Cerebellar cortex (tissue), 1 donor: ENCODE results near the gene CMKLR1.

Experiments
- DNase-seq: peaks from one replicate; pipeline ENCODE4 v3.0.0-alpha.2; 2015; ENCODE audit warnings: low spot score

The CMKLR1 gene

DNA sequence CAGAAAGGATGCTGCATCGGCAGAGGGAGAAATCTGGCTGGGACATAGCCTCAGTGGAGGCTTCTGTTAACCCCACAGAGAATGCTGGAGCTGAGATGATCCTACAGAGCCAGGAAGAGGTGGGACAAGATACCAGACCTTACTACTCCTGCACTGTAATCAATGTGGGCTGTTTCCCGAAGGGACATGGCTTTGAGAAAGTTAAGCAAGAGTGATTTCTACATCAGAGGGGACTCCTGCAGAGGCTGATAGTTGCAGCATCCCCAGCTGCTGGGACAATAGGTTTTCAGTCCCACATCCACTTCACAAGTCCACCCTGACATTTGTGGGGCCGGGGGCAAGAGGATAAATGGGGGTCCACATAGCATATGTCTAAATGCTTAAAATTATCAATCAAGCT lies 22.5 kb upstream of the CMKLR1 start:
- DNase-seq = no peak

DNA sequence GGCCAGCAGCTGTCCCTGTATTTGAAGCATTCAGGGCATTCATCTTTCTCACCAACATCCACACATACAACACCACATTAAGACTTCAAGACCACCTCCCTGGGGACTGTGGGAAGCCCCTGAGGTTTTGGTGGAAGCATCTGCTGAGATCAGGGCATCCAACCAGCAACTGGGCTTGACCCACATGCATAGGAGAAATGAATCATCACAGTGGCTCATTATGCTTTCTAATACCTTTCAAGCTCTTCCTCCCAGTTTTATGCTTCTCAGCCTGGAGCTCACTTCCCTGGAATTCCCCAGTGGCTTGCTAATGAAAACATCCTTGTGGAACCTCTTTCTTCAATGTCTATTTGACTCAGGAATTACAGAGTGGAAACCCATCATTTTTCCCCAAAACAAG lies 21.4 kb upstream of the CMKLR1 start:
- DNase-seq = no peak

DNA sequence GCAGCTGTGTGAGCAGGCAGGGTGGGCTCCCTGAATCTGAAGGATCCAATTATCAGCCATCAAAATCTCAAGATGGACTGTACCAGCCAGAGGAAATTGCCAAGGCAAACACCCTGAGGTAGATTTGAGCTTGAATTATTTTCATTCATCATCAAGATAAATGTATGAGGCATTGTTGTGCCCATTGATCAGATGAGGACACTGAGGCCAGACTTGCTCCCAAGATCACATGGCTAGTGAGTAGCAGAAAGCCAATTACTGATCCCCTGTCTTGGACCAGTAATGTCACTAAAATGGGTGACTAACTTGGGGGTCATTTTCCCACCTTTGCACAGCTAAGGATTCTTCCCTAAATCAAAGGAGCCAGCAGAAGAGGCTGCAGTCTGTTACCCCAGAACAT lies 20.9 kb upstream of the CMKLR1 start:
- DNase-seq = no peak

DNA sequence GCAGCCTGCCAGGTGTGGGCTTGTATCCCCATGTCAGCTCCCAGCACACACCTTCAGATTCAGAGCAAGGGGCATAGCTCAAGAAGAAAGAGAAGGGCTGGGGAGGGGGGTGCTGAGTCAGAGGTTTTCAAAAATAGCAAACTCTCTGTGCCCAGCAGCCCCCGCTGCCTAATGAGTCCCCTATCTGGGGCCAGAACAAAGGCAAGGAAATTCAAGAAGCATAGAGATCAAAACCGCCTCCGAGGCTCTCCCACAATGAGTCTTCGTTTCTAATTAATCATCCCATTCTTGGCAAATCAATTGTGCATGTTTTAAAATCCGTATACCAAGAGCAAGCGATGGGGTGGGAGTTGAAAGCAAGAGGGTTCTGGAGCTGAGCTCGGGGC lies 19.5 kb upstream of the CMKLR1 start:
- DNase-seq = no peak

DNA sequence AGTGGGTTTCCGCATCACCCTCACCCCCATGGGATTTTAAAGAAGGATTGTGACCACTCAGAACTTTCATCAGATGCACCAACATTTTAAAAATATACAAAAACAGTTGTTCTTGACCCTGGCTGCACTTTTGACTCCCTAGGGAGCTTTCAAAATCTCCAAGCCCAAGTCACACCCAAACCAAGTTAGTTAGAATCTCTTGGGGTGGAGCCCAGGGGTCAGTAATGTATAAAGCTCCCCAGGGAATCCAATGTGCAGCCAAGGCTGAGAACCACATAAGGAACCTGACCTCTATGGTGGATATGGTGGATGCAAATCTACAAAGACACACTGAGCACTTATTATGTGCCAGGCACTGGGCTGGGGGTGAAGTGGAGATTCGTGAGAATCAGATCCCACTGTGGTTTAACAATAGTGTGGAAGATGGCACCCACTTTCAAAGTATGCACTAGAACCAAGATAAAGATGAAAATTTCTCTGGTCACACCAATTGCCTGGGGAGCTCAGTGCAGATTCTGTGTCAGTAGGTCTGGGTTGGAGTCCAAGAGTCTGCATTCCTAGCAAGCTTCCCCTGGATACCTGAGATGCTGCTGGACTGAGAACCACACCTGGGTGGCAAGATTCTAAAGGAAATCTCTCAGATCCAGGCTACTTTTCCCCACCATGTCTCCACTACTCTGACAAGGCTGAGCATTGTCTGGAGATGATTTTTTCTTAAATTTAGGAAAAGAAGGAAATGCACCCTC lies 18.9 kb upstream of the CMKLR1 start:
- no peak for DNase-seq

DNA sequence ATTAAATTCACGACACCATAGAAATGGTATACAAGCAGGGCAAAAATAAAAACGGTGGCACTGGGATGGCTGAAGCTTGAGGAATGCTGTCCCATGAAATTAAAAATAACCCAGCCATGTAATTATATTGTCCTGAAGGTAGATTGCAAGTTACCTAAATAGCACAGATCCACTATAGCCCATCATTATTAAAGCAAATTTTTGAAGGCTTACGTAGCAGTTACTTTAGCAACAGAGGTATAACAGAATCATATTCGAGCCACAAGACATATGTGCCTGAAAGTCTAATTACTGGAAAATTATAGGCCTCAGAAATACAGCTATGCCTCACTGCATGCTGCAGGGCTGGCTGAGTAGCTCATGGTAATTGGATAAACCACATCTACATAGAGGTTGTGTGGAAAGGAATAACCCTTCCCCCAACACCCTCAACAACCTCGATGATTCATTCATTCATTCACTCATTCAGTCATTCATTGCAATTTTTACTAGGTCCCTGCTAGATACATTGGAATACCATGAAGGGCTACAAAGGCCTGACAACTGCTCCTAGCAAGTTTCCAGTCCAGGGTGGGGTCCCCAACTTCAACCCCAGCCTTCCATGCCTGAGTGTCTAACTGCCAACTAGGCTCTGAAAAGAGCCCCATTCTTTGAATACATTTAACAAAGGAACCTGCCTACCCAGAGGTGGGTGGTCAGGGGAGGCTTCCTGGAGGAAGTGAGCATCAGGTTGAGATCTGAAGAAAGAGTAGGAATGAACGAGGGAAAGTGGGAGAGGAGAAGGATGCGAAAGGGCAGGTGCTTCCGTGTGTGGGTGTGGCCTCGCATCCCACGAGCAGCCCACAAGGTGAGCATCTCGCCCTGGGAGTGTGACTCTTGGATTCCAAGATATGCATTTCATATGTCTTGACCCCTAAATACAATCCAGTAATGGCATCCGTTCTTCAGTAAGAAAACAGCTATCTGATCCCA lies 18.0 kb upstream of the CMKLR1 start:
- DNase-seq = no peak

DNA sequence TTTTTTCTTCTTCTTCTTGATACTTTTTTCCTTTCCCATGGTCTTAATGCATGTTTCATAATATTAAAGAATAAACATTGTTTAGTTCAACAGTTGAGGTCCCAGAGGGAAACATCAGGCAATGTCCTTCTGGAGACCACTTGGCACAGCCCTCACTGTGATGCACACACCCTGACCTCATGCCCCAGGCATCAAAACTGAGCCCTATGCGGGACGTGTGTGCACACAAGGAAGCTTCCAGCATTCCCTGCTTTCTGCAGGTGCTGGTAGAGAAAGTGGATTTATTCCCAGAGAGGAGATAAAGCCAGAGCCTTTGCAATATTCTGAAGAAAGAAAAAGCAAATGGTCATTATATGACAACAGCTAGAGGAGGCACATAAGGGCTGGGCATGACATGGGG lies 16.0 kb upstream of the CMKLR1 start:
- no peak for DNase-seq

DNA sequence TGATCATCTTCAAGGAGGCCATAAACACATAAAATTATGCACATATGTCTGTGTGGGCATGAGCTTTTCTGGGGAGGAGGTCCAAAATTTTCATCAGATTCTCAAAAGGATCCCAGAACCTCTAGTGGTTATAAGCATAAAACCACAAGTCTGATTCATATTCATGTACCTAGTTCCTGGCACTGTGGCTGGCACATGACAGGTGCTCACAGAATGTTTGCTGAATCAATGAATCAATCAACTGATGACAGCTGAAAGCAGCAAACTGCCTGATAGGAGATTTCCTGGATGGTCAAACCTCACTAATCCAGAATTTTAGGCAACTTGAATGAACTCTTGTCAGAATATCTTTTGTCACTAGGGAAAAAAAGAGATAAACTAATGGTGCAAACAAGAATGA lies 13.5 kb upstream of the CMKLR1 start:
- no peak for DNase-seq

DNA sequence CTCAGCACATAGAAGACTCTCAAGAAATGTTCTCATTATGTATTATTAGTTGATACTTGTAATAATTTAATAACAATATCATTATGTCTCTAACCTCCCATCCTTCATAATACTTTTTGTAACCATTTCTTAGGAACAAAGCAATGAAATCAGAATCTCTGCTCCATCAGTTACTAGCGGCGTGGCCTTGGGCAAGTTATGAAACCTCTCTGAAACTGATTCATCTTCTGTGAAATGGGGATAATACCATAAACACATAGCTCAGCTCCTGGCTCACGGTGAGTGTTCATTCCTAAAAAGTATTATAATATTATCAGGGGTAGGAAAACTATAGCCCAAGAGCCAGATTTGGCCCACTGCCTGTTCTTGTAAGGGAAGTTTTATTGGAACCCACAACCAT lies 11.4 kb upstream of the CMKLR1 start:
- no peak for DNase-seq

DNA sequence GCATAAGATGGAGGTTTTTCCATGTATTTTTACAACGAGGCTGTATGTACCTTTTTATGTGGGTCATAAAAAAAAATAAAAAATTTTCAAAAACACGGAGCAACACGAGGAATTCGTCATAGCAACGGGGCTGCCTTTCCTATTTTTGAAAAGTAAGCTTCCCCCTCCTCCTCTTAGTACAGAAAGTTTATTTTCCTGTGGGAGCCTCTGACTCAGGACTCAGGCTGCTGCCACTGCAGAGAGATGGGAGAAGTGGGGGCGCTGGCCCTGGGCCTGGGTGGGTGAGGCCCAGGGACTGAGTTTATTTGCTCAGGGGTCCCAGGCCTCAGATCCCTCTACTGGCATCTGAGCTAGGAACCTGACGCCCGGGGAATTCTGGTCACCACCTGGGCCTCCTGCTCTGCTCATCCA lies 10.2 kb upstream of the CMKLR1 start:
- no peak for DNase-seq

DNA sequence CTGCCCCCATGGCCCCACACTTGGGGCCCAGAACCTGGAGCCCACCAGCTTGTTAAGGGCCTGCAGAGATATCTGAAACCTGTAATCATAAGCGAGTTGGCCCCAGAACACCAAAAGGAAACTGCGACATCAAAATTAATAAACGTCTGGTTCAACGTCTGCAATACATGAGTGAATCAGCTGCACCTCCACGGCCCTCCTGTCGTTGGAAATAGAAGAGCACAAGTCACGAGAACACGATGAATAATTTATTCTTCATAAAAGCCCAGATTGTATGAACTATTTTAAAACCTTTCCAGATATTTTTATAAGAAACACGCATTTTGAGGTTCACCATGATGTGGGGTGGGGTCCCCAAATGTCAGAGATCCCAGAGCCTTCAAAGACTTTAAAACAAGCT lies 9.7 kb upstream of the CMKLR1 start:
- no peak for DNase-seq

DNA sequence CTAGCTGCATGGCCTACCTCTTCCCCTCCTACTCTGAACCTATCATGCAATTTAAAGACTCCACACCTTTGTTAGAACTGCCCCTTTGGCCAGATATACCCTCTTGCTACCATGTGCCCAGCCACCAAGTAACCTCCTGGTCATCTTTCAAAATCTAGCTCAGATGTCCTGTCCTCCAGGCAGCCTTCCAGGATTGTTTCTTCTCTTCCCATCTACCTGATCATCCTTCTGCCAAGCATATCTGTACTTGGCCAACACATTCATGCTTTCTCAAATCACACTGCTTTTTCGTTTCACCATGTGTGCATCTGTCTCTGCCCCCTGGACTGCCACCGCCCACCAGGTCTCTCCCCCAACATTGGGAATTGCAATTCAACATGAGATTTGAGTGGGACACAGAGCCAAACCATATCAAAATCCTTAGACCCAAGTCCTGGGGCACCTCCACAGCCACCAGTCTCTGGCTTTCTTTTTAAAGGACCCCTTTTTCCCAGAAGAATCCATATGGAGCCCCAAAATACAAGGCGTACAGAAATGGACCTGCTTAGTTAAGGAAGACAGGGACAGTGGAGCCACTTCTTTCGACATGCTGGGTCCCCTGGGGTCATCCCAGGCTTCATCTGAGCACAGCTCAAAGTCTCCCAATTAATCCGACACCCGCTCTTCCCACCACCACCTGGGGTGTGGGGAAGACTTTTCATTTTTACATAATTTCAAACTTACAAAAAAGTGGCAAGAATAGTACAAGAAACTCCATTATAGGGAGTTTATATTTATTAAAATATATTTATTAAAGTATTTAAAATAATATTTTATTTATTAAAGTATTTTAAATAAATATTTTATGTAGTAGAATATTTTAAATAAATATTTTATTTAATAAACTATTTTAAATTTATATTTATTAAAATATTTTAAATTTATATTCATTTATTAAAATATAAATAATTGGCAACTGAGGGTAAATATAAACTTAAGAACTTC lies 7.9 kb upstream of the CMKLR1 start:
- DNase-seq = no peak

DNA sequence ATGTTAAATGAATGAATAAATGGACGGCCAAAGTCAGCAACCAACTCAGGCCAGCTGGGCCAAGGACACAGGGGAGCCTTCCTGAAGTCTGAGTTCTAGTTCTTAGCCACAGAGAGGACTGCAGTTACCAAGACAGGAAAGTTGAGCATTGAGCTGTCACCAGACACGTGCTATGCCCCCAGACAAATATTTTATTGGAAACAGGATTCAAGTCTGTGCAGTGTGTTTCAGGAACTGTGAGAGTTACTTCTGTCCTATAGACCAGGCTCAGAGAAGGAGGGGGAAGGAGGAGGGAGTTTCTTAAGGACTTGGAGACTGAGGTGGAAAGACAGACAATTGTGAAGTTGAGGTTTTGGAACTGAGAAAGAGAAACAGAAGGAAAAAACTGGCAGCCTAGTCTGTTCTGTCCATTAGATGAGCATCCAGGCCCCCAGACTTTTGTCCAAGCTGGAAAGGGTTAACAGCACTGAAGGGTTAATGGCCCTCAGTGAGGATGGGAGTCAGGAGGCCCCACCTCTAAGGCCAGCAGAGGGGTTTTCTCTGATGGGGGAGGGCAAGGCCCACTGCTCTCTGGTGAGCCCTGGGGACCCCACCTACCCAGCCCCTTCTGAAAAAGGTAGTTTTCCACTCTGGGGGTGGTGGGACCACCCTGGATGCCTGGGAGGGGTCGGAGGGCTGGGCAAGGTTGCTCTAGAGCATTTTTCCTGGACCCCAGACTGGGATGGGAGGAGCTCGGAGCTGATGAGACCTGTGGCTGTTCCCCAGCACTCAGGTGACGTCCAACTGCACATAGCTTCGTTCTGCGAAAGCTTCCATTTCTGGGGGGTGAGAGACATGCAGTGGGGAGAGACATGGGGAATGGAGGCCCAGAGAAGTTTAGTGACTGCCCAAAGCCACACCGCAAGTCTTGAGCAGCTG lies 6.9 kb upstream of the CMKLR1 start:
- DNase-seq = no peak

DNA sequence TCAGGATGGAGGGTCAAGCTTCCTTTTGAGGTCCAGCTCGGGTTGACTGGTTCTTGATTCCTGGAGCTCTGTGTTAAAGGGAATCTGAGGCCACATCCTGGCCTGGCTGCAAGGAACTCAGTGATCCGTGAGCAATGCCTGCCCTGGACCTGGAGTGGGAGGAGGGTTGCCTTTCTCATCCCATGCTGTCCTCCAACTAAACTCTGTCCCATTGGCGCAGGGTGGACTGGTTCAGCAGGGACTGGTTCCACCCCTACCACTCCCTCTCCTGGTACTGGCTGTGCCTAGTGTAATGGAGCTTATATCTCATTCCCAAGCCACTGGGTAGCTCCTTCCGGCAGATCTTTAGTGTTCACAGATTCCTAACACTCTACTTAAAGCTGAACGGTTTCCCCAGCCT lies 3.9 kb upstream of the CMKLR1 start:
- no peak for DNase-seq

DNA sequence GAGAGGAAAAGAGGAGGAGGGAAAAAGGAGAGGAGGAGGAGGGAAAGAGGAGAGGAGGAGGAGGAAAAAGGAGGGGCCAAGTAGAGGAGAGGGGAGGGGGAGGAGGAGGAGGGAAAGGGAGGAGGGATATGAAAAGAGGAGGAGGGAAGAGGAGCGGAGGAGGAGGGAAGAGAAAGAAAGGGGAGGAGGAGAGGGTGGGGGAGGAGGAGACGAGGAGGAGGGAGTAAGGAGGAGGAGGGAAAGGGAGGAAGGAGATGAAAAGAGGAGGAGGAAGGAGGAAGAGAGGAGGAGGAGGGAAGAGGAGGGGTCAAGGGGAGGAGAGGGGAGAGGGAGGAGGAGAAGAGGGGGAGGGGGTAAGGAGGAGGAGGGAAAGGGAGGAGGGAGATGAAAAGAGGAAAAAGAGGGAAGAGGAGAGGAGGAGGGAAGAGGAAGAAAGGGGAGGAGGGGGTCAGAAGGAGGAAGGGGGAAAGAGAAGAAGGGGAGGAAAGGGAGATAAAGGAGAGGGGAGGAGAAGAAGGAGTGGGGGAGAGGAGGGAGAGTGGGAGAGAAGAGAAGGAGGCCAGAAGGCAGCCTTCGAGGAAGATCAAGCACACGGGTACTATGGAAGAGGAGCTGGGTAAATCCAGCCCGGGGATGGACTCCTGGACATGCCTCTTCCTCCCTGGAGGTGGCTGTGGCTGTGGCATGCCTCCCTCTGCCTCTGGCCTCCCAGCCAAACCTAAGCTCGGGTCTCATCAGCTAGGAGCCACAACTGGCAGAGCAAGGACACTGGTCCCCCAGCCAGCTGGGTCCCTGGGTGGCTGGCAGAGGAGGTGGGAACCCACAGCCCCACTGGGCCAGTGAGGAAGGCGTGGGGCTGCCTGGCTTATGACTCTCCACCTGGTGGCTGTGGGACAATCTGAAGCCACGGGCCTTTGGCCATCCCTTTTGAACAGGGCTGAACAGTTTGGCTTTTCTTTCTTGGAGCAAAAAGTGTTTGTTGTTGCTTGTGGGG lies 3.0 kb upstream of the CMKLR1 start:
- no peak for DNase-seq

DNA sequence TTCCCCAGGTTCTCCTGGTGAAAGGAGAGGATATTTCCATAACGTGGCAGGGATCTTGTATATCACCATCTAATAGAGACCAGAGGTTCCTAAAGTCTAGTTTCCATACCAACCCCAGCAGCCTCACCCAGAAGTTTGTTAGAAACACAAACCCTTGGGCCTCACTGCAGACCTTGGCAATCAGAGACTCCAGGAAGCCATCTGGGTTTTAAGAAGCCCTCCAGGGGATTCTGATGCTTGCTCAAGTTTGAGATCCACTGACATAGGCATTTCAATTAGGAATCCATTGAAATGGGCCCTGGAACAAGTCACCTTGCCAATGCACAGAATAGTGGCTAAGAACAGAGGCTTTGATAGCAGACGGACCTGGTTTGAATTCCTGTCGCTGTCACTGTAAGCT lies 2.2 kb upstream of the CMKLR1 start:
- DNase-seq = no peak

DNA sequence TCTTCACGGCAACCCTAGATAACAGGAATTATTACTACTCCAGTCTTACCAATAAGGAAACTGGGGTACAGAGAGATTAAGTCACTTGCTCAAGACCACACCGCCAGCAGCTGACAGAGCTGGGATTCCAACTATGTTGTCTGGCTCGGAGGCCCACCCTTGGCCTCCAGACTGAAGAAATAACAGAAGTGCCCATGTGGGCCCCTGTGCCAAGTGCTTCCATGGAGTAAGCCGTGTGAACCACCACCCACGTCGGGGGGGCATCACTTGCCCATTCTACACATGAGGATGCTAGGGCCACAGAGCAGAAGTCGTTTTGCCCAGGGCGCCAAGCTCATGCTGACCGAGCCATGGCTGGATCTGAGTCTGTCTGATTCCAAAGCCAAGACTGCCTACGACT lies 926 bp upstream of the CMKLR1 start:
- no peak for DNase-seq

DNA sequence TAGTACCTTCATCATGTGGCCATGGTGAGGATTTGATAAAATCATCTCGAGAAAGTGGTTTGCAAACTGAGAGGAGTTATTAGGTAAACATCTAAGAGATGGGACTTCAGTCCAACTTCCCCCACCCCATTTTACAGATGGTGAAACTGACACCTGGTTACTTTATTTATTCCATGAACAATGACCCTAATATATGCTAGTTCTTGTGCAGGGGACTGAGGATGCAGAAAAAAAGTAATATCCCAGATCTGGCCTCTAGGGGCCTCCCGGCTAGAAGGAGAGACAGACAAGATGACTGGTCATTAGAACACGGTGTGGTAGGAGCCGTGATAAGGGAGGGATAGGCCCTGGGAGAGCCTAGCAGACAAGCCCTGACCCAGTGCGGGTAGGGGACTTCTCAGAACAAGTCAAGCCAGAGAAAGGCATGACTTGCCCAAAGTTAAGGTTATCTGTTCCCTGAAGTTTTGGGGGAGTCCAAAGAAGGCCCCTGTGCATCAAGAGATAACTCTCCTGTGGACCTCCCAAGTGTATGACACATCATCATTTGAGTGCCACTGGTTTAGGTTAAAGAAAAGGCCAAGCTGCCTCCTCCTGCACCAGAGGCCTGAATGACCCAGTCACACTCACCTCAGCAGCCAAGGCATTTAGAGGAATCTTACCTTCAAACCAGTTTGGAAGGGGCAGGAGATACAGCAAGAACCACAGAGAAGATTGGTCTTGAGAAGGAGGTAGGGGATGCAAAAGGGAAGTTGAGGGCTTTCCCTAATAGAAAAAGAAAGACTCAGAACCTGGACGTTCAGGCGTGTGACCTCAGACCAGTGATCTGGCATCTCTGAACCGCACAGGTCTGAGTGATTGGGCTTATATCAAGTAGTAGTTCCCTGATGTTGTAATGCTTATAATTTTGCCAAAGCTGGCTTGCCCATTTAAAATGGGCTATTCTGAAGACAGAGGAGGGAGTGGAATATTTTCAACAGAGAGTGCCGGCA lies 1.6 kb downstream of the CMKLR1 start:
- DNase-seq = peak; percentile 24
